Stomach (tissue), 9 donors: ENCODE data around the gene ABCC1. TPM values are rescaled to one million over a fixed set of nuclear protein-coding genes. Genes with fewer than 3 reads are reported as not detected.
A peak's percentile ranks its signal among the peaks of the same experiment; 100 is the strongest.

Experiments used
- DNase-seq, 2 donors: peaks; one replicate each; pipeline versions ENCODE4 v3.0.0 to v3.0.0-alpha.2; 2013 to 2019
- H3K27ac ChIP-seq, 5 donors: fragments of 200-600 bp in 4 of 5; sonication (generic) in 4 of 5; one replicate each; pipeline ENCODE4 v1.5.1; 2013 to 2019; ENCODE audit warnings: mild to moderate bottlenecking in 1 of 5, moderate library complexity in 1 of 5
- H3K27me3 ChIP-seq, 3 donors: fragments of 200-600 bp; sonication (generic); one replicate each; pipeline ENCODE4 v1.5.1; 2017 to 2019; ENCODE audit warnings: mixed run types in 1 of 3
- H3K36me3 ChIP-seq, 4 donors: fragments of 200-600 bp; sonication (generic); 1 replicate in 3 of 4; 2 replicates in 1 of 4; pipeline ENCODE4 v1.5.1; 2016 to 2019
- H3K4me1 ChIP-seq, 4 donors: fragments of 200-600 bp; sonication (generic); one replicate each; pipeline ENCODE4 v1.5.1; 2016 to 2019
- H3K4me3 ChIP-seq, 4 donors: fragments of 200-600 bp; sonication (generic) in 3 of 4; one replicate each; pipeline ENCODE4 v1.5.1; 2016 to 2019; ENCODE audit warnings: mild to moderate bottlenecking in 1 of 4
- H3K9me3 ChIP-seq, 4 donors: fragments of 200-600 bp; sonication (generic); one replicate each; pipeline ENCODE4 v1.5.1; 2016 to 2019
- CTCF ChIP-seq, 7 experiments: fragments of 450-650 bp in 4 of 7; fragments of 200-600 bp in 3 of 7; sonication (generic) in 3 of 7; IDR thresholded peaks; one replicate each; pipeline ENCODE4 v1.5.1; 2016 to 2019; ENCODE audit warnings: antibody characterized with exemption in 7 of 7, control low read depth in 2 of 7, mild to moderate bottlenecking in 1 of 7
- EP300 ChIP-seq: sonication (generic); formaldehyde crosslinking; IDR thresholded peaks from one replicate; pipeline ENCODE4 v1.6.1; 2017; ENCODE audit warnings: antibody characterized with exemption
- POLR2A ChIP-seq, 4 donors: fragments of 450-650 bp; IDR thresholded peaks; one replicate each; pipeline ENCODE4 v1.6.1; 2016; ENCODE audit warnings: antibody characterized with exemption in 4 of 4, control low read depth in 2 of 4, mild to moderate bottlenecking in 1 of 4, moderate library complexity in 1 of 4
- POLR2AphosphoS5 ChIP-seq, 3 donors: sonication (generic); formaldehyde crosslinking; IDR thresholded peaks; one replicate each; pipeline ENCODE4 v1.6.1; 2016; ENCODE audit warnings: antibody characterized with exemption in 3 of 3
- WGBS, 5 donors: extraction: QIAGEN DNeasy Blood & Tissue Kit in 3 of 5; methylation state at CpG; one replicate each; pipeline versions ENCODE4 v1.1.5 to v1.1.7; 2013 to 2018; 5-methylcytosine and 5-hydroxymethylcytosine counted together
- intact Hi-C: fragments of 100-400 bp; cut with DNase I; formaldehyde crosslinking; loops from one replicate; pipeline ENCODE4 v1.15.1; 2023; ENCODE audit warnings: low total_unique reads
- polyA plus RNA-seq, 3 donors: library from polyadenylated mRNA; stranded (reverse); fragments of 200-250 nt; gene quantifications; one replicate each; pipeline ENCODE4 v1.2.3, GENCODE V29; 2013
- total RNA-seq, 5 donors: library from RNA; depleted of rRNA; stranded (reverse); fragments of >200 nt; gene quantifications; one replicate each; pipeline versions ENCODE4 v1.1.0 to v1.2.3, GENCODE V29; 2014 to 2016
- donor health status: healthy with polysubstance abuse.
- donor health status: Bipolar disorder and iron deficiency.
- donor health status: healthy.

The ABCC1 gene
- total and polyA plus RNA-seq, 8 donors = 2.3 to 105 (median 24.9) TPM

DNA sequence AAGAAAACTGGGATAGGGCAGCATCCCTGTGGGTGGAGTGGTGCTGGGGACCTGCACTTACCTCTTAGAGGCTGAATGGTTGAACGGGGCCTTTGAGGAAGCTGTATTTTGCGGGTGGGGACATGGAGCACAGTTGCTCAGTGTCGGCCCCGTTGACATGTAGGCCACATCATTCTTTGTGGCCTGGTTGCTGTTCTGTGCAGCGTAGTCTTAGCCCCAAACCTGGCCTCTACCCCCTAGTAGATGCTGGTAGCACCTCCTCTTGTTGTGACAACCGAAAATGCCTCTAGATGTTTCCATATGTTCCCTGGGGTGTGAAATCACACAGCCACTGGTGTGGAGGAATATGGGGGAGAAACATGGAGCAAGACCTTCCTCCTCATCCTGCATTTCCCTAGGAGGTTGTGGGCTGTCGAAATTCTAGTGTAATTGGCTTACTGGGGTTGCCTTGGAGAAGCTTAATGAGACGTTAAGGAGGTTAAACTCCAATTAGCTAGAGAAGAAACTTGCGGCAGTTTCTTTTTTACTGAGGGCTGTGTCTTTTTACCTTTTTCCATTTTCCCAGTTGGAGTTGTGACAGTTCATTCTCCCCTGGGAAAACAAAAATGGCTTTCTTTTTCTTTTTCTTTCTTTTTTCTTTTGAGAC is 9.4 kb downstream of the ABCC1 start:
- no peak for DNase-seq
- TF ChIP-seq EP300 (no peak), CTCF (IDR thresholded peaks at IDR 0.05) (no peak), POLR2A (IDR thresholded peaks at IDR 0.05) (no peak), POLR2AphosphoS5 (IDR thresholded peaks at IDR 0.05) (no peak)
- peak overlapping the region in 1 of 5 donors; percentile 7 for H3K27ac ChIP-seq
- no peaks in the 10 kb centered on the region for H3K27me3 ChIP-seq
- peaks cover 6 to 84% (median 37%) of the 10 kb centered on the region in 4 donors for H3K4me1 ChIP-seq
- no peak overlapping the region for H3K4me3 ChIP-seq
- WGBS, 5 donors = 68 to 87% (median 80%) methylated on average over 6 to 9 of the region's 9 CpGs
- intact Hi-C loops = no loop called here
- no peaks in the 10 kb centered on the region for H3K36me3 ChIP-seq
- H3K9me3 ChIP-seq = no peaks in the 10 kb centered on the region

- peak overlapping the region; percentile 11 to 45 (median 28) for H3K27ac ChIP-seq
- no peaks in the 10 kb centered on the region for H3K27me3 ChIP-seq
- H3K9me3 ChIP-seq = no peaks in the 10 kb centered on the region
- H3K4me1 ChIP-seq = peaks cover 0 to 84% (median 31%) of the 10 kb centered on the region in 4 donors
- no peak for DNase-seq
- H3K4me3 ChIP-seq = no peak overlapping the region
- TF ChIP-seq EP300 (no peak), POLR2A (IDR thresholded peaks at IDR 0.05) (no peak), POLR2AphosphoS5 (IDR thresholded peaks at IDR 0.05) (no peak), CTCF (IDR thresholded peaks at IDR 0.05) (no peak)
- intact Hi-C loops = loop anchor here (10.0 kb wide), 1 partner anchor 74 kb away; no protein-coding TSS in a partner anchor
- no peaks in the 10 kb centered on the region for H3K36me3 ChIP-seq
- WGBS, 5 donors = 81 to 87% (median 85%) methylated on average over 12 of the region's 12 CpGs
These were observed 10.9 kb downstream of the ABCC1 start for GRCh38 chr16:15960124-15960971.

GRCh38 chr16:15961060-15961511 is 11.7 kb downstream of the ABCC1 start:
- peak in 1 of 2 donors; percentile 64 for DNase-seq
- Histone ChIP-seq H3K36me3 (no peaks in the 10 kb centered on the region), H3K27ac (peak overlapping the region; percentile 11 to 45 (median 28)), H3K27me3 (no peaks in the 10 kb centered on the region), H3K4me1 (peaks cover 5 to 91% (median 38%) of the 10 kb centered on the region in 4 donors), H3K4me3 (no peak overlapping the region), H3K9me3 (no peaks in the 10 kb centered on the region)
- 59 to 63% (median 59%) methylated on average over 5 of the region's 5 CpGs for WGBS, 5 donors
- TF ChIP-seq POLR2A (IDR thresholded peaks at IDR 0.05) (no peak), CTCF (IDR thresholded peaks at IDR 0.05) (no peak), EP300 (no peak), POLR2AphosphoS5 (IDR thresholded peaks at IDR 0.05) (no peak)
- intact Hi-C loops = loop anchor here (10.0 kb wide), 1 partner anchor 74 kb away; no protein-coding TSS in a partner anchor

DNA sequence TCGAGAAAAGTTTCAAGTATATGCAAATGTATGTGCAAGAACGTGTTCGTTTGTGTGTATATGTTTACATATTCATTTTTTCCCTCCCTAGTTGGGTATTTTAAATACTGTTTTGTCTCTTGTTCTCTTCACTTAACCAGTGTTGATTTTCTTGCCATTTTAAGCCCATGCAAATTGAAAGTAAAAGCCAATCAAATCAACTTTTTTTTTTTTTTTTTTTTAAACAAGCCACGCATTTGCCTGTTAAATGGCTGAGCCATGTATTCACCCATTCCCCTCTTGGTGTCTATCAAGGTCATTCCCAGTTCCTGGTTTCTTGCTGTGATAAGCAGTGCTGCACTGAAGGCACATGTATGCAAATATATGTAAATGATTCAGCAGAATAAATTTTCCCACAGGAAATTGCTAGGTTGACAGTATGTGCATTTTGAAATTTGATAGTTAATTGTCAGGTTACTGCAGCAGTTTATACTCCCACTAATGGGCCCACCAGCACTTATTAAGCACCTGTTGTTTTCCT is 12.2 kb downstream of the ABCC1 start:
- 44 to 69% (median 62%) methylated on average over 4 of the region's 4 CpGs for WGBS, 5 donors
- Histone ChIP-seq H3K4me3 (no peak overlapping the region), H3K27ac (peak overlapping the region in 3 of 5 donors; percentile 11 to 45 (median 32)), H3K27me3 (no peaks in the 10 kb centered on the region), H3K4me1 (peaks cover 10 to 91% (median 42%) of the 10 kb centered on the region in 4 donors), H3K36me3 (no peaks in the 10 kb centered on the region), H3K9me3 (no peaks in the 10 kb centered on the region)
- no peak for DNase-seq
- TF ChIP-seq CTCF (IDR thresholded peaks at IDR 0.05) = no peak
- TF ChIP-seq POLR2A (IDR thresholded peaks at IDR 0.05) = no peak
- TF ChIP-seq POLR2AphosphoS5 (IDR thresholded peaks at IDR 0.05) = no peak
- no peak for TF ChIP-seq EP300
- intact Hi-C loops = loop anchor here (10.0 kb wide), 1 partner anchor 73 kb away; no protein-coding TSS in a partner anchor
